ENCODE results near the gene SLC35B3.
"Not testable (repeated sequence)": the region's sequence is repeated elsewhere in the genome, so short reads cannot be mapped to it uniquely, and the experiment has no call there.

Gene SLC35B3

DNA sequence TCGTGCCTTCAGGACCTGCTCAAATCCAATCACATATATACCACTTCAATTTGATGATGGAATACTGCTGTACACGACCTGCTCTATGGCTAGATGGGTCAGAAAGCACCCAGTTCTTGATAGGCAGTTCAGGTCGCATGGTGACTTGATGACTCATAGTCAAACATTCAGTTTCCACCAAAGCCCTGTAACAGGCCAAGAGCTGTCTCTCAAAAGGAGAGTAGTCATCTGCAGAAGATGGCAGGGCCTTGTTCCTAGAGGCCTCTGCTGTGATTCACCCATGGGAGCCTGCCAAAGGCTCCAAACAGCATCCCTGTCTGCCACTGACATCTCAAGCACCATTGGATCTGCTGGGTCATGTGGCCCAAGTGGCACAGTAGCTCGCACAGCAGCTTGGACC is 29.4 kb downstream of the SLC35B3 start:
- not testable (repeated sequence) for DNase-seq

GRCh38 chr6:8402546-8402945 is 32.8 kb downstream of the SLC35B3 start:
- no peak for DNase-seq

GRCh38 chr6:8400663-8401062 is 34.7 kb downstream of the SLC35B3 start:
- DNase-seq: no peak

- no peak for DNase-seq
These were observed 42.8 kb downstream of the SLC35B3 start for GRCh38 chr6:8392569-8392968.

DNA sequence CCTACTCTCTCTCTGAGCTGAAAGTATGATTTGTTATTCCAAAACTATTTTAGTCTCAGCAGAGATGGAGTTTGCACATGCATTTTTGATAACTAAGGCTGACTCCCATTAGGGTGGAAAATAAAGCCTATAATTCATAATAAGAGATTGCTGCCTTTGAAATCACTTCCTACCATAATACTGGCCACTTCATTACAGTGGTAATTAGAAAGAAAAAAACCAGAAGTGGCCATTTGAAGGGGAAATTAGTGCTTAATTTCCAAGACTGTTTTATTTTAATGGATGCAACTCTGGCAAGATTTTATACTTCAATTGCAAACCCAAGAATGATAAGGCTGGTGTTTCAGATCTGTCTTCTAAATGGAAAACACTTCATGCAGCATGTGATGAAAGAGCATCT is 43.4 kb downstream of the SLC35B3 start:
- DNase-seq: no peak

GRCh38 chr6:8389036-8389818 is 46.1 kb downstream of the SLC35B3 start:
- DNase-seq: no peak

DNA sequence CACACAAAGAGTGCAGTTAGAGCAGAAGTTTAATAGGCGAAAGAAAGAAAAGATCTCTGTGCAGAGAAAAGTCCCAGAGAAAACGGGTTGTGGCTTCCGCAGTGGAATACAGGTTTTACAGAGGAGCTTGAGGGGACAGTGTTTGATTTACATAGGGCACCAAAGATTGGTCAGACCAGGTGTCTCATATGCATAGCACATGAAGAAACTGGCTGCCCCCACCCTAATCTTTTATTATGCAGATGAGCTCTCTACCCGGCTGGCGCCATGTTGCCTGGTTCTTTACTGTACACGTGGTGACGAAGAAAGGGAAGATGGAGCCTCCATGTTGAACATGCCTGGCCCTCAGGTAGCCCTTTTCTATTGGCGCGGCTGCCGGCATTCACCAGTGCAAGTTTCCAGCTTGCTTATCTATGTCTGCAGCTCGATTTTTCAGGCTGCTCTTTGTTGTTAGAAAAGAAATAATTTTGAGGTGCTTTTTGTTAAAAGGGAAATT is 47.4 kb downstream of the SLC35B3 start:
- DNase-seq: no peak

DNA sequence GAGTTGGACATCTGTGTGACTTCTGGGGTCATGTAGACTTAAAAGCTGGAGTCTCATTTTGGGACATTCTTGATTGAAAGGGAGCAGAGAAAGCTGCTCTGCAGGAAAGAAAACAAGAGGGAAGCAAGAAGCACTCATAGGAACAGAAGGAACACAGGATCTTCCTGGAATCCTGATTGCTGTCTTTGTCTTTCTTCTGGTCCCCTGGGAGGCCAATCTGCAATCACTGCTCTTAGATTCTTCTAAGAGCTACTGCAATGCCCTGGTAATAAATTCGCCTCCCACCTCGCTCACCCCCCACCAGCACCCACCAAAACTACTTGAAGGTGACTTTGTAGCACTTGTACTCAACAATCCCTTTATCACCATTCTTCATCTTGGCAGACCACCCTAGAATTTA is 51.8 kb downstream of the SLC35B3 start:
- DNase-seq: no peak

- no peak for DNase-seq
These were observed 52.9 kb downstream of the SLC35B3 start for GRCh38 chr6:8382434-8382833.

DNA sequence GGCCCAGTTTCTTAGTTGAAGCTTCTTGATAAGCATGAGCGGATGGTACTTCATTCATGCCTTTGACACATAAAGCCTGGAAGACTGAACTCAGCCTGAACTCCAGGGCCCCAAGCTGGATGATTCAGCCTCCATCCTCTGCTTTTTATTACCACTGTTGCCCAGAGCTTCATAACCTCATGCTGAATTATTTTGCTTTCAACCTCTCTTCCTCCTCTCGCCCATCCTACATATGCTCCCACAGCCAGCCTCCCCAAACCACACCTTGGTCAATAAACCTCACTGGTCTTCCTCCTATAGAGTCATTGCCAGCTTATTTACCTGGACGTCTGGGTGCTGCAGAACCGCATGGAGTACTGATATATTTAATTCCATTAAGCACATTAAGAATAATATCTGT is 59.4 kb downstream of the SLC35B3 start:
- no peak for DNase-seq

Data from CD4-positive, alpha-beta T cell treated with Interleukin-17A for 1 hour (primary cell).